ENCODE data around the gene INHBE.
"Not testable (repeated sequence)": the region's sequence is repeated elsewhere in the genome, so short reads cannot be mapped to it uniquely, and the experiment has no call there.

The INHBE gene

GRCh38 chr12:57454566-57455373, at the start of gene INHBE:
INHBE (plus strand) TSS chr12:57455307; CDS start chr12:57455537, 230 bp downstream.
- DNase-seq (ENCODE audit: low read depth in 3 of 3), result no peak

DNA sequence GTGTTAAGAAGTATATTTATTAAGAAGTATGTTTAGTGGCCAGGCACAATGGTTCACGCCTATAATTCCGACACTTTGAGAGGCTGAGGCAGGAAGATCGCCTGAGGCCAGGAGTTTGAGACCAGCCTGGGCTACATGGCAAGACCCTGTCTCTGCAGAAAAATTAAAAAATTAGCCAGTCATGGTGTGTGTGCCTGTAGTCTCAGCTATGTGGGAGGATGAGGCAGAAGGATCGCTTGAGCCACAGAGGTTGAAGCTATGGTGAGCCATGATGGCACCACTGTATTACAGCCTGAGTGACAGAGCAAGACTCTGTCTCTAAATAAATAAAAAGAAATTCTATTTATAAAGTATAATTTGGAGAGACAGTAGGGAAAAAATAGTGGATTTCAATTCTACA, 44.6 kb upstream of the INHBE start:
- no peak for DNase-seq (ENCODE audit: low read depth in 3 of 3)

DNA sequence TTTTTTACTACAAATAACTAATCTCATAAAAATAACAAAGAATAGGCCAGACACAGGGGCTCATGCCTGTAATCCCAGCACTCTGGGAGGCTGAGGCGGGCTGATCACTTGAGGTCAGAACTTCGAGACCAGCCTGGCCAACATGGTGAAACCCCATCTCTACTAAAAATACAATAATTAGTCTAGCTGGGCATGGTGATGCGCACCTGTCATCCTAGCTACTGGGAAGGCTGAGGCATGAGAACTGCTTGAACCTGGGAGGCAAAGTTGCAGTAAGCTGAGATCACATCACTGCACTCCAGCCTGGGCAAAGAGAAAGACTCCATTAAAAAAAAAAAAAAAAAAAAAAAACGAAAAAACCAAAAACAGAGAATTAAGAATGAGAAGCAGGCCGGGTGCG, 40.9 kb upstream of the INHBE start:
- not testable (repeated sequence) for DNase-seq (ENCODE audit: low read depth in 3 of 3)

- no peak for DNase-seq (ENCODE audit: low read depth in 3 of 3)
Measured at GRCh38 chr12:57415088-57415487, 40.0 kb upstream of the INHBE start.

GRCh38 chr12:57416039-57416996, 38.8 kb upstream of the INHBE start:
- no peak for DNase-seq (ENCODE audit: low read depth in 3 of 3)

DNA sequence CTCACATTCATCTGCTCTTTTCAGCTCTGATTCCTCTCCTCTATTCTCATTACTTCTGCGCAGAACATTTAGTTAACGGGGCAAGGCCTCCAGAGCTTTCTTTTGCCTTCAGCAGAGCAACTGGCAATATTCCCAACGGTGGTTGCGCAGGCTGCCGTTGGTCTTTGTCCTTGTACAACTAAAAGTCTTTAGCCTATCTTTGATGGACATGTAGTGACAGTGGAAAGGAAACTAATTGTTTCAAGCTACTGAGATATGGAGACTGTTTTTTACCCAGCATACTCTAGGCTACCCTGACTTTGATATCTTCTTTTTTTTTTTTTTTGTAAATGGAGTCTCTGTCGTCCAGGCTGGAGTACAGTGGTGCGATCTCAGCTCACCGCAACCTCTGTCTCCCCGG, 36.9 kb upstream of the INHBE start:
- no peak for DNase-seq (ENCODE audit: low read depth in 3 of 3)

GRCh38 chr12:57419495-57419894, 35.6 kb upstream of the INHBE start:
- no peak for DNase-seq (ENCODE audit: low read depth in 3 of 3)

GRCh38 chr12:57420482-57420881, 34.6 kb upstream of the INHBE start:
- DNase-seq (ENCODE audit: low read depth in 3 of 3), result no peak

GRCh38 chr12:57426948-57427347, 28.2 kb upstream of the INHBE start:
- DNase-seq (ENCODE audit: low read depth in 3 of 3), result not testable (repeated sequence)

DNA sequence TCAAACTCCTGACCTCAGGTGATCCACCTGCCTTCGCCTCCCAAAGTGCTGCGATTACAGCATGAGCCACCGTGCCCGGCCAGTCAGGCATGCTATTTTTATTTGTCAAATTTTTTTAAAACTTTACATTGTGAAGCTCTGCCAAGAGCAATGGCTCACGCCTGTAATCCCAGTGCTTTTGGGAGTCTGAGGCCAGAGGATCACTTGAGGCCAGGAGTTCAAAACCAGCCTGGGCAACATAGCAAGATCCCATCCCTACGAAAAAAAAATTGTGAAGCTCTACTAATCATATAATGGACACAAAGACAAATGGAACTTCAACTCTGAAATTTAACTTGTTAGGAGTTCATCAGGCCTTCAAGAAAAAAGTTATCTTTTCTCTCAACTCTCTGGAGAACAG, 26.1 kb upstream of the INHBE start:
- DNase-seq (ENCODE audit: low read depth in 3 of 3), result no peak

- DNase-seq (ENCODE audit: low read depth in 3 of 3), result no peak
Measured at GRCh38 chr12:57429473-57430111, 25.5 kb upstream of the INHBE start.

DNA sequence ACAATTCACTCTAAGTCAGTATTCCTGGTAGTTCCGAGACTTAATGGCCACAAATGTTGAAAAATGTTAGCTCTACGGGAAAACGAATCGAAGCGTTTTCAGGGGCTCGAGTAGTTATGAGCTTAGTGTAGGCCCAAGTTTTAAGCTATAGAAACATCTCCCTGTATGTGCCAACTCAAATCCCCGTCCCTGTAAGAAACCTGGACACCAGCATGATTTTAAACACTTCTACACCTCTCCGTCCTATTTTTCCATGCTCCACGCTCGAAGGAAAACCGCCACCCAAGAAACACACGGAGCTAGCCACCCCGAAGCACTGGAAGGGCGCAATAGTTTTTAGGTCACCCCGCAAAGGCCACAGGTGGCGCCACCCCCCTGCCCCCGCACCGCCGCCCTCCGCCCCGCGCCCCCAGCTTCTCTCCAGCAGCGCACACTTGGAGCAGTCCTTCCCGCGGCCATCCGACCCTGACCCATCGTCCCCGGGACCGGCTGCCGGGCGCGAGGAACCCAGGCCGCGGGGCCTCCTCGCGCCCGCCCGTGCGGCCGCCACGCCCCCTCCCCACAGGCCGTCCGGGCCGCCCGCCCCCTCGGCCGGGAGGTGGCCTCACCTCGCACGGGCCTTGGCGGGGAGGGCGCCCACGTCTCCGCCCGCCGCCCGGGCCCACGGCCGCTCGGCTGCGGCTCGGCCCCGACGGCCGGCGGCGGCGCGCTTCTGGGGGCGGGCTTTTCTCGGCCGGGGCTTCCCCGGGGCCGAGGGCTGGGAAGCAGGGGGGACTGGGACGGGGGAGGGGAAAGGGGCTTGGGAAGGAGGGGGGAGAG, 24.8 kb upstream of the INHBE start:
- peak in 2 of 3 experiments; percentile 15 to 57 for DNase-seq (ENCODE audit: low read depth in 3 of 3)

GRCh38 chr12:57430931-57431566, 24.1 kb upstream of the INHBE start, which contains the start of gene R3HDM2:
R3HDM2 (minus strand) TSS chr12:57431043; CDS start chr12:57310428, 120,615 bp downstream.
- DNase-seq (ENCODE audit: low read depth in 3 of 3), result peak; percentile 85 to 92 (median 89)

GRCh38 chr12:57431654-57432188, 23.4 kb upstream of the INHBE start:
- DNase-seq (ENCODE audit: low read depth in 3 of 3), result no peak

- no peak for DNase-seq (ENCODE audit: low read depth in 3 of 3)
Measured at GRCh38 chr12:57433370-57433769, 21.7 kb upstream of the INHBE start.

DNA sequence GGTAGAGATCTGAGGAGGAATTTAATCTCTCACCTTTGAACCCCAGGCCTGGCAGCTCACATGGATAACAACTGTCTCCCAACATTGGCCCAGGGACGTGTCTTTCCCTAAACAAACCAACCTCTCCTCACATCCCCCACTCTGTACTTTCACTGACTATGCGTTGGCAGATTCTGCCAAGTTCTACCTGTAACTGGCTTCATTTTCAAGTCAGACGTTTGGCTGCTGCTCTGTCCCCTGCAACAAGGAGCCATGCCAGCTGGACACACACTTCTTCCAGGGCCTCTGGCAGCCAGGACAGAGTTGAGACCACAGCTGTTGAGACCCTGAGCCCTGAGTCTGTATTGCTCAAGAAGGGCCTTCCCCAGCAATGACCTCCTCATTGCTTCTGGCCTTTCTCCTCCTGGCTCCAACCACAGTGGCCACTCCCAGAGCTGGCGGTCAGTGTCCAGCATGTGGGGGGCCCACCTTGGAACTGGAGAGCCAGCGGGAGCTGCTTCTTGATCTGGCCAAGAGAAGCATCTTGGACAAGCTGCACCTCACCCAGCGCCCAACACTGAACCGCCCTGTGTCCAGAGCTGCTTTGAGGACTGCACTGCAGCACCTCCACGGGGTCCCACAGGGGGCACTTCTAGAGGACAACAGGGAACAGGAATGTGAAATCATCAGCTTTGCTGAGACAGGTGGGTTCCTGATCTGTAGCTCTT, 20.4 kb upstream of the INHBE start, which contains the start of gene INHBC:
Gene INHBC (plus strand): TSS at position 268 of the 707 bp plus-strand sequence. CDS start 103 bp downstream, at position 371.
- no peak for DNase-seq (ENCODE audit: low read depth in 3 of 3)

DNA sequence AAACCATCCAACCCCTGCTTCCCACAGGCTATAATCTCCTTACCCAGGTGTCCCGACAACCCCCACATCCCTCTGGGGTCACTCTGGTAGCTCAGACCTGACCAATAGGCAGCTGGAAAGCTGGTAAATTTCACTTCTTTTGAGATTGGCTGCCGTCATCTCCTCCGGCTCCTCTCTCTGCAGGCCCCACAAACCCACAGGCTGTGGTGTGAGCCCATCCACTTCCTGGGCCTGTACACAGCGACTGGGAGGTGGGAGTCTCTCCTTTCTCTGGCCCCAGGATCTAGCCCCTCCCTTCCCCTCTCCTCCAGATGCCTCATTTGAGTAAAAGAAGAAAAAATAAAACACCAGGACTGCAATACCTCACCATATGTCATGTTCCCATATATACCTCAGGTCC, 19.8 kb upstream of the INHBE start:
- no peak for DNase-seq (ENCODE audit: low read depth in 3 of 3)

- DNase-seq (ENCODE audit: low read depth in 3 of 3), result no peak
Measured at GRCh38 chr12:57438400-57438799, 16.7 kb upstream of the INHBE start.

GRCh38 chr12:57439762-57440266, 15.3 kb upstream of the INHBE start:
- no peak for DNase-seq (ENCODE audit: low read depth in 3 of 3)

Data from stimulated activated CD4-positive, alpha-beta T cell treated with anti-CD3 and anti-CD28 coated beads, TNF-alpha, amount 100 ng/mL, for 4 hours (primary cell).